ENCODE results near the gene ZHX3. TPM values are rescaled to one million over a fixed set of nuclear protein-coding genes. Genes with fewer than 3 reads are reported as not detected.

ZHX3 gene
- total and polyA plus RNA-seq, 2 donors (not counting 1 experiment from before 2014, with no cell fraction given) = 27.7 to 28.0 TPM

DNA sequence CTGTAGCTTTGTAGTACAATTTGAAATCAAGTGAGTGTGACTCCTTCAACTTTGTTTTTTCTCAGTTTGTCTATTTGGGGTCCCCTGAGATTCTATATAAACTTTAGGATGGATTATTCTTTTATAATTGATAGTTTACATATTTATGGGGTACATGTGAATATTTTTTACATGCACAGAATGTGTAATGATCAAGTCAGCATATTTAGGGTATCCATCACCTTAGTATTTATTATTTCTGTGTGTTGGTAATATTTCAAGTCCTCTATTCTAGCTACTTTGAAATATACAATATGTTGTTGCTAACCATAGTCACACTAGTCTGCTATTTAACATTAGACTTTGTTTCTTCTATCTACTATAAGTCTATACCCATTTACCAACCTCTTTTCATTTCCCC lies 129.9 kb downstream of the ZHX3 start:
- Histone ChIP-seq H3K27ac (ENCODE audit: insufficient read depth, low read length) (no peak overlapping the region), H3K4me3 (replicated peaks in 1 of 4; ENCODE audit: control extremely low read depth in 1 of 4, insufficient read depth in 1 of 4, low read depth in 3 of 4, low read length in 4 of 4) (no peak overlapping the region), H3K36me3 (ENCODE audit: control insufficient read depth, insufficient read depth, low read length) (no peaks in the 10 kb centered on the region), H3K9ac (ENCODE audit: insufficient read depth, low read length) (no peak overlapping the region), H3K79me2 (ENCODE audit: control insufficient read depth, insufficient read depth, low read length) (no peaks in the 10 kb centered on the region), H3K27me3 (ENCODE audit: control insufficient read depth, insufficient read depth, low read length) (no peaks in the 10 kb centered on the region), H3K4me2 (ENCODE audit: extremely low read depth, insufficient read depth, low read length) (no peak overlapping the region), H4K20me1 (ENCODE audit: control insufficient read depth, extremely low read depth, insufficient read depth, low read length) (no peaks in the 10 kb centered on the region), H2AFZ (ENCODE audit: low read length) (no peak overlapping the region), H3K4me1 (ENCODE audit: control insufficient read depth, extremely low read depth, insufficient read depth, low read length) (no peaks in the 10 kb centered on the region), H3K9me3 (ENCODE audit: control insufficient read depth, insufficient read depth, low read depth, low read length) (no peaks in the 10 kb centered on the region)
- no peak for DNase-seq (ENCODE audit: low read depth in 2 of 2)
- TF ChIP-seq, protein P1, sequence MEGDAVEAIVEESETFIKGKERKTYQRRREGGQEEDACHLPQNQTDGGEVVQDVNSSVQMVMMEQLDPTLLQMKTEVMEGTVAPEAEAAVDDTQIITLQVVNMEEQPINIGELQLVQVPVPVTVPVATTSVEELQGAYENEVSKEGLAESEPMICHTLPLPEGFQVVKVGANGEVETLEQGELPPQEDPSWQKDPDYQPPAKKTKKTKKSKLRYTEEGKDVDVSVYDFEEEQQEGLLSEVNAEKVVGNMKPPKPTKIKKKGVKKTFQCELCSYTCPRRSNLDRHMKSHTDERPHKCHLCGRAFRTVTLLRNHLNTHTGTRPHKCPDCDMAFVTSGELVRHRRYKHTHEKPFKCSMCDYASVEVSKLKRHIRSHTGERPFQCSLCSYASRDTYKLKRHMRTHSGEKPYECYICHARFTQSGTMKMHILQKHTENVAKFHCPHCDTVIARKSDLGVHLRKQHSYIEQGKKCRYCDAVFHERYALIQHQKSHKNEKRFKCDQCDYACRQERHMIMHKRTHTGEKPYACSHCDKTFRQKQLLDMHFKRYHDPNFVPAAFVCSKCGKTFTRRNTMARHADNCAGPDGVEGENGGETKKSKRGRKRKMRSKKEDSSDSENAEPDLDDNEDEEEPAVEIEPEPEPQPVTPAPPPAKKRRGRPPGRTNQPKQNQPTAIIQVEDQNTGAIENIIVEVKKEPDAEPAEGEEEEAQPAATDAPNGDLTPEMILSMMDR (conservative IDR thresholded peaks at IDR 0.05 in 1 of 2, IDR thresholded peaks at IDR 0.05 in 1 of 2; ENCODE audit: low read depth in 1 of 2, low read length in 2 of 2) = no peak
- TF ChIP-seq EZH2 (IDR thresholded peaks at IDR 0.05; ENCODE audit: low read length, missing control alignments) = no peak

DNA sequence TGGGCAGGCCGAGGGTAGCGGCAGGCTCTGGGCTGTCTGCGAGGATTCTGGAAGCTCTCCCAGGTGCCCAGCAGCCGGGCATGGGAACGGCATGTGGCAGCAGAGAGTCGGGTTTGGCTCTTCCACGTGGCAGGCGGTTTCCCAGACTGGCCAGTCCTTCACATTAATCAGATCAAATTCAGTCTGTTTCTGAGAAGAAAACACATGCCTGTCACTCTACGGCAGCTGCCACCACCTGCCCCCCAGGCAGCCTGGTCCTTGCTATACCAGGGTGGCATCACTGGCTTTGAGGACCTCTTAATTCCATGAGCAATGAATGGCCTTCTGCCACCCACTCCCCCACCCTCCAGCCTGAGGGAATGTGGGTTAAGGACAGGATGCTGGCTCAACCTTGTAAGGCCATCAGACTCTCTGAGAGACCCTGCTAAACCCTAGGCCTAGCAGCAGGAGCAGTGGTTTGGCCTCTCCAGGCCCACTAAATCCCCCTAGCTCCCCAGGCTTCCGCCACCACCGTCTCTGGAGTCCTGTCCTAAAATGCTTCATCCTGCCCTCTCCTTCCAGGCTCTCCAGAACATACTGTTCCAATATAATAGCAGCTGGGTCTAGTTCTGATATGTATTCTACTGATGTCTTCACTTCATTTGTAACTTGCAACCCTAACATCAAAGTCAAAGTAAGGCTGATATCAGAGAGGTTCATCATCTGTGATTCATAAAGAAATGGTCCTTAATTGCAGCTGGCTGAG lies 132.3 kb downstream of the ZHX3 start:
- no peak overlapping the region for H3K9ac ChIP-seq (ENCODE audit: insufficient read depth, low read length)
- H3K4me1 ChIP-seq (ENCODE audit: control insufficient read depth, extremely low read depth, insufficient read depth, low read length) = no peaks in the 10 kb centered on the region
- no peak for DNase-seq (ENCODE audit: low read depth in 2 of 2)
- no peaks in the 10 kb centered on the region for H4K20me1 ChIP-seq (ENCODE audit: control insufficient read depth, extremely low read depth, insufficient read depth, low read length)
- peaks cover 1% of the 10 kb centered on the region for H3K36me3 ChIP-seq (ENCODE audit: control insufficient read depth, insufficient read depth, low read length)
- no peak overlapping the region for H3K4me3 ChIP-seq (replicated peaks in 1 of 4; ENCODE audit: control extremely low read depth in 1 of 4, insufficient read depth in 1 of 4, low read depth in 3 of 4, low read length in 4 of 4)
- TF ChIP-seq EZH2 (IDR thresholded peaks at IDR 0.05; ENCODE audit: low read length, missing control alignments) = no peak
- TF ChIP-seq, protein P1 (conservative IDR thresholded peaks at IDR 0.05 in 1 of 2, IDR thresholded peaks at IDR 0.05 in 1 of 2; ENCODE audit: low read depth in 1 of 2, low read length in 2 of 2) = no peak
- H3K27ac ChIP-seq (ENCODE audit: insufficient read depth, low read length) = no peak overlapping the region
- no peaks in the 10 kb centered on the region for H3K79me2 ChIP-seq (ENCODE audit: control insufficient read depth, insufficient read depth, low read length)
- no peak overlapping the region for H2AFZ ChIP-seq (ENCODE audit: low read length)
- H3K9me3 ChIP-seq (ENCODE audit: control insufficient read depth, insufficient read depth, low read depth, low read length) = no peaks in the 10 kb centered on the region
- H3K4me2 ChIP-seq (ENCODE audit: extremely low read depth, insufficient read depth, low read length) = no peak overlapping the region
- no peaks in the 10 kb centered on the region for H3K27me3 ChIP-seq (ENCODE audit: control insufficient read depth, insufficient read depth, low read length)

DNA sequence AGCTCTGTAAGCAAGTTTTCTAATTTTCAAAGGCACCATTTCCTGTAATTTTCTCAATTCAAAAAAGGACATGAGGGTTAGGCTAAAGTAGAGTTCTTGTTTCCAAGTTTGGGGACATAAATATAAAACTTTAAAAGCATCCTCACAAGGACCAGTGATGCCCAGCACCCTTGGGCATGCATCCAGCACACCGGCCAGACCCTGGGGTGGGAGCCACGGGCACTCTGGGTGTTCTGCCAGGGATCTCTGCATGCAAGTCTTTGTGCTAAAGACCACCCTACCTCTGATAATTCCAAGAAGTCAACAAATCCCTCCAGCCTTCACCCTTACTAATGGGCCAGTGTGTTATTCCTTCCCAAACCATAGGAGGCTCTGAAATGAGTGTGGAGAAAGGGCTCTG lies 133.7 kb downstream of the ZHX3 start:
- H2AFZ ChIP-seq (ENCODE audit: low read length) = no peak overlapping the region
- no peak overlapping the region for H3K4me3 ChIP-seq (replicated peaks in 1 of 4; ENCODE audit: control extremely low read depth in 1 of 4, insufficient read depth in 1 of 4, low read depth in 3 of 4, low read length in 4 of 4)
- H3K9me3 ChIP-seq (ENCODE audit: control insufficient read depth, insufficient read depth, low read depth, low read length) = no peaks in the 10 kb centered on the region
- H3K27ac ChIP-seq (ENCODE audit: insufficient read depth, low read length) = no peak overlapping the region
- peaks cover 1% of the 10 kb centered on the region for H3K36me3 ChIP-seq (ENCODE audit: control insufficient read depth, insufficient read depth, low read length)
- H3K79me2 ChIP-seq (ENCODE audit: control insufficient read depth, insufficient read depth, low read length) = peaks cover 5% of the 10 kb centered on the region
- H3K27me3 ChIP-seq (ENCODE audit: control insufficient read depth, insufficient read depth, low read length) = no peaks in the 10 kb centered on the region
- no peak for TF ChIP-seq EZH2 (IDR thresholded peaks at IDR 0.05; ENCODE audit: low read length, missing control alignments)
- TF ChIP-seq, protein P1 (conservative IDR thresholded peaks at IDR 0.05 in 1 of 2, IDR thresholded peaks at IDR 0.05 in 1 of 2; ENCODE audit: low read depth in 1 of 2, low read length in 2 of 2) = no peak
- no peaks in the 10 kb centered on the region for H4K20me1 ChIP-seq (ENCODE audit: control insufficient read depth, extremely low read depth, insufficient read depth, low read length)
- H3K4me2 ChIP-seq (ENCODE audit: extremely low read depth, insufficient read depth, low read length) = no peak overlapping the region
- H3K4me1 ChIP-seq (ENCODE audit: control insufficient read depth, extremely low read depth, insufficient read depth, low read length) = peaks cover 1% of the 10 kb centered on the region
- DNase-seq (ENCODE audit: low read depth in 2 of 2) = no peak
- no peak overlapping the region for H3K9ac ChIP-seq (ENCODE audit: insufficient read depth, low read length)
